K562 (cell line): ENCODE data around the gene FANCC. TPM values are rescaled to one million over a fixed set of nuclear protein-coding genes. Genes with fewer than 3 reads are reported as not detected.

Experiments used
- ATAC-seq: fragments of 200-7000 bp; cut with Tn5 transposase; 3 replicates; pipeline ENCODE4 v1.9.1; 2020; ENCODE audit warnings: moderate library complexity
- BruUV-seq: library from RNA; stranded (reverse); fragments of 400-500 nt; replicated peaks from 2 replicates; lab custom pipeline; 2021; lab: Mats Ljungman, UMichigan
- CTCF ChIA-PET: fragments of 300-600 bp; formaldehyde crosslinking; extraction: SDS; loops from one replicate; lab custom pipeline; 2021; ENCODE audit warnings: low intra/inter-chr PET ratio; lab: Yijun Ruan, JAX
- POLR2A ChIA-PET: fragments of 300-600, 350-650 bp; sonication (Branson Sonifier 250); formaldehyde crosslinking; extraction: SDS; loops from one replicate; lab custom pipeline; 2021; ENCODE audit warnings: antibody characterized with exemption, inconsistent platforms; lab: Yijun Ruan, JAX
- DNase-seq, 4 experiments: peaks; one replicate each; pipeline versions ENCODE4 v3.0.0 to v3.0.0-alpha.2; 2011 to 2018; ENCODE audit warnings: low spot score in 3 of 4, mixed read lengths in 3 of 4; ENCODE audit errors: extremely low read depth in 1 of 4
- FAIRE-seq: peaks from 2 replicates; lab custom pipeline; 2011; peaks lifted over from hg19 to GRCh38; lab: Jason Lieb, UNC
- H2AFZ ChIP-seq: 2 replicates; pipeline ENCODE4 v1.6.0; 2011; ENCODE audit warnings: low read depth, low read length, control low read depth, inconsistent platforms
- H3K27ac ChIP-seq: fragments of 200-600 bp; 3 replicates; pipeline ENCODE4 v1.8.0; 2011; ENCODE audit warnings: low read depth, mild to moderate bottlenecking, control low read depth, inconsistent platforms, low read length, moderate library complexity, mixed read lengths; ENCODE audit errors: extremely low read depth
- H3K27me3 ChIP-seq, 2 experiments: fragments of 300-600 bp in 1 of 2; 2 replicates in 1 of 2; 3 replicates in 1 of 2; pipeline versions ENCODE4 v1.6.0 to v1.8.0; 2011; ENCODE audit warnings: inconsistent platforms in 2 of 2, low read length in 2 of 2, mild to moderate bottlenecking in 1 of 2, mixed read lengths in 1 of 2, moderate library complexity in 1 of 2; ENCODE audit not compliant: control insufficient read depth in 2 of 2, insufficient read depth in 2 of 2
- H3K36me3 ChIP-seq: fragments of 300-600 bp; 3 replicates; pipeline ENCODE4 v1.8.0; 2011; ENCODE audit warnings: mild to moderate bottlenecking, low read length, inconsistent platforms; ENCODE audit not compliant: control insufficient read depth, insufficient read depth
- H3K4me1 ChIP-seq, 2 experiments: fragments of 200-600 bp in 1 of 2; replicated peaks in 1 of 2; 2 replicates in 1 of 2; 3 replicates in 1 of 2; pipeline versions ENCODE4 v1.5.1 to v1.8.0; 2011; ENCODE audit warnings: inconsistent platforms in 2 of 2, low read length in 2 of 2, mild to moderate bottlenecking in 1 of 2, mixed read lengths in 1 of 2, moderate library complexity in 1 of 2; ENCODE audit not compliant: control insufficient read depth in 2 of 2, insufficient read depth in 2 of 2
- H3K4me2 ChIP-seq: 2 replicates; pipeline ENCODE4 v1.6.1; 2011; ENCODE audit warnings: low read length, control low read depth, inconsistent platforms, mixed read lengths; ENCODE audit not compliant: insufficient read depth
- H3K4me3 ChIP-seq: fragments of 200-600 bp; sonication (generic), shearing (Covaris generic); 2 replicates; pipeline ENCODE4 v1.5.1; 2016; ENCODE audit warnings: control low read depth, inconsistent platforms
- H3K79me2 ChIP-seq: fragments of 200-600 bp; 3 replicates; pipeline ENCODE4 v1.8.0; 2011; ENCODE audit warnings: low read length, inconsistent platforms; ENCODE audit not compliant: control insufficient read depth, insufficient read depth
- H3K9ac ChIP-seq, 2 experiments: 2 replicates each; pipeline versions ENCODE4 v1.6.0 to v1.6.1; 2011; ENCODE audit warnings: low read depth in 2 of 2, low read length in 2 of 2, control low read depth in 1 of 2, inconsistent platforms in 1 of 2, mild to moderate bottlenecking in 1 of 2, mixed read lengths in 1 of 2; ENCODE audit not compliant: insufficient read depth in 1 of 2
- H3K9me1 ChIP-seq: one replicate; pipeline ENCODE4 v1.6.0; 2011; ENCODE audit warnings: inconsistent platforms, mild to moderate bottlenecking, low read length, moderate library complexity; ENCODE audit not compliant: control insufficient read depth, insufficient read depth
- H3K9me3 ChIP-seq: replicated peaks from 2 replicates; pipeline ENCODE4 v1.5.1; 2011; ENCODE audit warnings: low read depth, low read length, inconsistent platforms; ENCODE audit not compliant: control insufficient read depth, insufficient read depth
- H4K20me1 ChIP-seq: replicated peaks from 2 replicates; pipeline ENCODE4 v1.6.1; 2011; ENCODE audit warnings: low read length, inconsistent platforms, mixed read lengths; ENCODE audit not compliant: control insufficient read depth, insufficient read depth
- BMI1 ChIP-seq: fragments of 150-350 bp; IDR thresholded peaks from 2 replicates; pipeline ENCODE4 v1.6.1; 2014; ENCODE audit warnings: low read length
- BRD4 ChIP-seq: fragments of 200-600 bp; sonication (generic); IDR thresholded peaks from 2 replicates; pipeline ENCODE4 v1.6.1; 2017; ENCODE audit warnings: inconsistent platforms
- CREM ChIP-seq: IDR thresholded peaks from 2 replicates; pipeline ENCODE4 v1.6.1; 2014; ENCODE audit warnings: antibody characterized with exemption, low read depth
- ETV1 ChIP-seq: fragments of 450-650 bp; conservative IDR thresholded peaks from 2 replicates; pipeline ENCODE4 v1.6.1; 2016; ENCODE audit warnings: missing genetic modification characterization, control low read depth, low read depth, missing compliant biosample characterization
- EWSR1 ChIP-seq: fragments of 450-650 bp; IDR thresholded peaks from 2 replicates; pipeline ENCODE4 v1.6.1; 2018; ENCODE audit warnings: borderline replicate concordance, mild to moderate bottlenecking, low read depth, moderate library complexity; ENCODE audit not compliant: partially characterized antibody
- GABPB1 ChIP-seq: sonication (generic); formaldehyde crosslinking; IDR thresholded peaks from 2 replicates; pipeline ENCODE4 v1.8.0; 2022; ENCODE audit warnings: mild to moderate bottlenecking, missing genetic modification reagents
- HLTF ChIP-seq: fragments of 450-650 bp; IDR thresholded peaks from 2 replicates; pipeline ENCODE4 v1.6.1; 2016
- HNRNPLL ChIP-seq: fragments of 200-400 bp; formaldehyde crosslinking; IDR thresholded peaks from 2 replicates; pipeline ENCODE4 v1.6.1; 2017; ENCODE audit warnings: low read length, low read depth, mild to moderate bottlenecking; ENCODE audit not compliant: poor library complexity, severe bottlenecking
- NEUROD1 ChIP-seq: fragments of 150-350 bp; IDR thresholded peaks from 2 replicates; pipeline ENCODE4 v1.6.1; 2014; ENCODE audit warnings: borderline replicate concordance, low read length, low read depth; ENCODE audit not compliant: partially characterized antibody
- POLR2A ChIP-seq: fragments of 450-650 bp; conservative IDR thresholded peaks from 2 replicates; pipeline ENCODE4 v1.6.1; 2016
- POLR2B ChIP-seq: fragments of 450-650 bp; IDR thresholded peaks from 2 replicates; pipeline ENCODE4 v1.6.1; 2018; ENCODE audit warnings: low read depth; ENCODE audit not compliant: partially characterized antibody
- RB1 ChIP-seq: fragments of 450-650 bp; IDR thresholded peaks from 2 replicates; pipeline ENCODE4 v1.6.1; 2017; ENCODE audit warnings: low read depth, mild to moderate bottlenecking
- RNF219 ChIP-seq: fragments of 250-450 bp; sonication (Bioruptor Pico); IDR thresholded peaks from 2 replicates; pipeline ENCODE4 v1.5.0; 2022; ENCODE audit warnings: mild to moderate bottlenecking
- TCF7 ChIP-seq: sonication (generic); IDR thresholded peaks from 2 replicates; pipeline ENCODE4 v1.6.1; 2016; ENCODE audit warnings: antibody characterized with exemption, borderline replicate concordance
- TRIM24 ChIP-seq, 2 experiments: fragments of 450-650 bp; IDR thresholded peaks; 2 replicates each; pipeline ENCODE4 v1.6.1; 2016
- ZNF263 ChIP-seq: sonication (generic); formaldehyde crosslinking; IDR thresholded peaks from 2 replicates; pipeline ENCODE4 v1.8.0; 2022; ENCODE audit warnings: mild to moderate bottlenecking, missing genetic modification reagents, borderline replicate concordance
- ZNF41 ChIP-seq: fragments of 250-450 bp; sonication (Bioruptor Pico); conservative IDR thresholded peaks from 2 replicates; pipeline ENCODE4 v1.4.0; 2020; ENCODE audit warnings: mild to moderate bottlenecking
- ZNF668 ChIP-seq: fragments of 250-450 bp; sonication (Bioruptor Pico); IDR thresholded peaks from 2 replicates; pipeline ENCODE4 v1.8.0; 2022; ENCODE audit warnings: mild to moderate bottlenecking, inconsistent platforms
- ZSCAN29 ChIP-seq: fragments of 450-650 bp; IDR thresholded peaks from 2 replicates; pipeline ENCODE4 v1.6.1; 2017
- WGBS: fragments of 100-300 bp; shearing (Covaris generic); methylation state at CpG from one replicate; pipeline ENCODE4 v1.1.6; 2016; ENCODE audit warnings: low coverage, mixed read lengths; ENCODE audit not compliant: insufficient coverage; ENCODE audit errors: missing lambda C conversion rate; 5-methylcytosine and 5-hydroxymethylcytosine counted together
- in situ Hi-C: fragments of 300-500 bp; cut with MboI; formaldehyde crosslinking; loops from 4 replicates; pipeline ENCODE4 v1.15.0; 2018; ENCODE audit warnings: inconsistent platforms, mixed read lengths
- intact Hi-C: fragments of 100-400 bp; cut with micrococcal nuclease; formaldehyde crosslinking; loops from 2 replicates; pipeline ENCODE4 v1.14.2; 2022
- polyA plus RNA-seq, 8 experiments: library from polyadenylated mRNA; depleted of rRNA in 4 of 8; stranded (reverse) in 5 of 8; unstranded in 3 of 8; fragments of >200 nt; fragmentation: Nextera tagmentation in 2 of 8; fragmentation: Illumina TruSeq in 1 of 8; extraction: Ambion mirVana in 2 of 8; extraction: Trizol in 1 of 8; gene quantifications; 2 replicates each; pipeline versions ENCODE4 v1.2.1 to v1.2.3, GENCODE V29; 2011 to 2014; ENCODE audit warnings: inconsistent platforms in 1 of 8, missing spikeins in 1 of 8
- total RNA-seq, 7 experiments: library from RNA; depleted of rRNA in 6 of 7; stranded (reverse); fragments of >200 nt in 6 of 7; fragmentation: Illumina TruSeq in 2 of 7; extraction: Trizol in 2 of 7; gene quantifications; 2 replicates each; pipeline versions ENCODE4 v1.2.1 to v1.2.3, GENCODE V29; 2011 to 2021; ENCODE audit warnings: low replicate concordance in 1 of 7

Gene FANCC
- total and polyA plus RNA-seq, 9 of the 15 experiments (the other 6 are each of a cell fraction or from before 2014, with no cell fraction given), result 4.6 to 18.4 (median 14.2) TPM

GRCh38 chr9:95306819-95307218 lies 10.7 kb downstream of the FANCC start:
- H3K79me2 ChIP-seq, result peaks cover 12% of the 10 kb centered on the region; the same call in 1 of the 3 replicates
- ChIA-PET CTCF (interaction anchor here (0.6 kb wide), 1 partner anchor 10 kb away, joined by 3 read pairs; no protein-coding TSS in a partner anchor), POLR2A (no interaction called here)
- no TSS peak for BruUV-seq
- H3K27me3 ChIP-seq, result no peaks in the 10 kb centered on the region
- TF ChIP-seq ZNF263 (CRISPR knock-in tag) (no peak), RB1 (no peak), BMI1 (no peak), TCF7 (no peak), EWSR1 (no peak), ZNF41 (CRISPR knock-in tag) (no peak), ZSCAN29 (no peak), GABPB1 (CRISPR knock-in tag) (no peak), RNF219 (no peak), TRIM24 (IDR thresholded peaks at IDR 0.05) (no peak), HLTF (no peak), BRD4 (no peak), NEUROD1 (no peak), ZNF668 (no peak), CREM (no peak), ETV1 (tag) (no peak), POLR2B (no peak), HNRNPLL (no peak), POLR2A (no peak)
- ATAC-seq, result no peak
- no peaks in the 10 kb centered on the region for H3K36me3 ChIP-seq
- H3K9me3 ChIP-seq, result no peaks in the 10 kb centered on the region
- no peak overlapping the region for H3K9ac ChIP-seq
- H3K27ac ChIP-seq, result no peak overlapping the region
- H3K4me1 ChIP-seq, result peaks cover 3 to 6% of the 10 kb centered on the region in 2 experiments; a peak in 3 of 5 replicates
- H3K9me1 ChIP-seq, result no peaks in the 10 kb centered on the region
- H4K20me1 ChIP-seq, result no peaks in the 10 kb centered on the region; the same call in 1 of the 2 replicates
- in situ Hi-C loops (no loop called here), intact Hi-C loops (no loop called here)
- DNase-seq, result no peak
- 67% methylated on average over 6 of the region's 6 CpGs for WGBS
- no peak overlapping the region for H3K4me2 ChIP-seq
- no peak overlapping the region for H3K4me3 ChIP-seq
- H2AFZ ChIP-seq, result no peak overlapping the region
- no peak for FAIRE-seq
